Retinal pigment epithelial cell (primary cell): ENCODE results near the gene CREG2.
A peak's percentile ranks its signal among the peaks of the same experiment; 100 is the strongest.

ENCODE experiments used
- DNase-seq: peaks from one replicate; pipeline ENCODE4 v3.0.0-alpha.2; 2010; ENCODE audit warnings: low read depth
- H3K4me3 ChIP-seq: 2 replicates; pipeline ENCODE4 v1.5.1; 2011; ENCODE audit warnings: mild to moderate bottlenecking, low read length, control low read depth, moderate library complexity
- TF ChIP-seq, protein P1 (sequence below): conservative IDR thresholded peaks from 2 replicates; pipeline ENCODE4 v1.5.1; 2011; ENCODE audit warnings: low read depth, low read length, control low read depth, inconsistent platforms

CREG2 gene, protein sequence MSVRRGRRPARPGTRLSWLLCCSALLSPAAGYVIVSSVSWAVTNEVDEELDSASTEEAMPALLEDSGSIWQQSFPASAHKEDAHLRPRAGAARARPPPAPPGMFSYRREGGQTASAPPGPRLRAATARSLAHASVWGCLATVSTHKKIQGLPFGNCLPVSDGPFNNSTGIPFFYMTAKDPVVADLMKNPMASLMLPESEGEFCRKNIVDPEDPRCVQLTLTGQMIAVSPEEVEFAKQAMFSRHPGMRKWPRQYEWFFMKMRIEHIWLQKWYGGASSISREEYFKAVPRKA

DNA sequence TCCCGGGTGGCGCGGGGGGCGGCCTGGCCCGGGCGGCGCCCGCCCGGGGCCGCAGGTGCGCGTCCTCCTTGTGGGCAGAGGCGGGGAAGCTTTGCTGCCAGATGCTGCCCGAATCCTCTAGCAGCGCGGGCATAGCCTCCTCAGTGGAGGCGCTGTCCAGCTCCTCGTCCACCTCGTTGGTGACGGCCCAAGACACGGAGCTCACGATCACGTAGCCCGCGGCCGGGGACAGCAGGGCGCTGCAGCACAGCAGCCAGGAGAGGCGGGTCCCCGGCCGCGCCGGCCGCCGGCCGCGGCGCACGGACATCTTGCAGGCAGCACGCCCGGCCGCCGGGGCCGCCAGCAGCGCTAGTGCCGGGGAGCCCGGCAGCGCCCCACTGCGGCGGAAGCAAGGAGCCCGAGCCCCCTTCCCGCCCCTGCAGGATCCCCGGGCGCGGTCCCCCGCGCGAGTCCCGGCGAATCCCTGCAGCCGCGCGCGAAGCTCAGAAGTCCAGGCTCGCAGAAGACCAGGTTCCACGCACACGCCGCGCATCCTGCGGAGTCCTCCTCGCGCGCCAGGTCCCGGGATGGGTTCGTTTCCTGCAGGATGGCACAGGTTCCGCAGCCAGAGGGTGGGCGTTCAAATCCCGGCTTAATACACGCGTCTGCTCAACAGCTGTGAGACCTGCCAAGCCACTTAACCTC, at the start of gene CREG2:
TSS of gene CREG2 (minus strand) at position 353 of the 684 bp plus-strand sequence. CDS start at position 307, 46 bp downstream.
- DNase-seq = peak; percentile 14
- TF ChIP-seq, protein P1, sequence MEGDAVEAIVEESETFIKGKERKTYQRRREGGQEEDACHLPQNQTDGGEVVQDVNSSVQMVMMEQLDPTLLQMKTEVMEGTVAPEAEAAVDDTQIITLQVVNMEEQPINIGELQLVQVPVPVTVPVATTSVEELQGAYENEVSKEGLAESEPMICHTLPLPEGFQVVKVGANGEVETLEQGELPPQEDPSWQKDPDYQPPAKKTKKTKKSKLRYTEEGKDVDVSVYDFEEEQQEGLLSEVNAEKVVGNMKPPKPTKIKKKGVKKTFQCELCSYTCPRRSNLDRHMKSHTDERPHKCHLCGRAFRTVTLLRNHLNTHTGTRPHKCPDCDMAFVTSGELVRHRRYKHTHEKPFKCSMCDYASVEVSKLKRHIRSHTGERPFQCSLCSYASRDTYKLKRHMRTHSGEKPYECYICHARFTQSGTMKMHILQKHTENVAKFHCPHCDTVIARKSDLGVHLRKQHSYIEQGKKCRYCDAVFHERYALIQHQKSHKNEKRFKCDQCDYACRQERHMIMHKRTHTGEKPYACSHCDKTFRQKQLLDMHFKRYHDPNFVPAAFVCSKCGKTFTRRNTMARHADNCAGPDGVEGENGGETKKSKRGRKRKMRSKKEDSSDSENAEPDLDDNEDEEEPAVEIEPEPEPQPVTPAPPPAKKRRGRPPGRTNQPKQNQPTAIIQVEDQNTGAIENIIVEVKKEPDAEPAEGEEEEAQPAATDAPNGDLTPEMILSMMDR = peak; percentile 58
- peak within 1 kb of the TSS; percentile 53 for H3K4me3 ChIP-seq

DNA sequence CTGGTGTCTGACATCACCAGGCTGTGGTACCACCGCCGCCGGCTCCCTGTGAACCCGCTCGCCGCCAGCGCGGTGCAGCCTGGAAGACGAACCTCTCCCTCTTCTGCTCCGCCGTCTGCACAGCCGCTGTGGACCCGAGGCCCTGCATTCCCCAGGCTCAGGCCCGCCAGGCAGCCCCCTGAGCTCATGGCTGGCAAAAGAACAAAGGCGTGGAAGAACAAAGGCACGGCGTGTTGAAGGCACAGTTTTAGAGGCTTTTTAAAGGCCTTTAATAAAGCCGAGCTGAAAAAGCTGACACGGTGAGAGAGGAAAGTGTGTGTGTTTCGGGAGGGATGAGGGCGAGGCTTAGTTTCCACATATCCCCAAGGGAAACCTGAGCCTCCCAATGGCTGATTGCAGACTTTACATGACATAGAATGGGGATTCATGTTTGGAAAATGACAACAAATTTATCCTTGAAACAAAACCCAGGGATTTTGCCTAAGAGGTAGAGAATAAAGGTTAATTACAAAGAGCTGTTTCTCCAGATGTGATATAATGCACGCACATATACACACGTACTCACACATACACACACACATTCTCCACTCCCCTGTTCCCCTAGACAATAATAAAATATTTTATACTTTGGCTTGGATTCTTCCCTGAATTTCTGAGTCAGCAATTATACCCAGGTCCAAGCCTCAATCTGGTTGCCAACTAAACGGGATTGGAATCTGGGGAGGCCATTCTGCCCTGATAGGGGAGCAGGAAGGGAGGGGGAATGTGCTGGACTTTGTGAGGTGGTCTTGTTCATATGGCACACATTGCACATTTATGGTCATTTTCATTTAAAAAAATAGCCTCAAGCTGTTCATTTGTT, 47.9 kb upstream of the CREG2 start:
- H3K4me3 ChIP-seq = peak overlapping the region; percentile 9
- no peak for DNase-seq
- TF ChIP-seq, protein P1 = no peak

DNA sequence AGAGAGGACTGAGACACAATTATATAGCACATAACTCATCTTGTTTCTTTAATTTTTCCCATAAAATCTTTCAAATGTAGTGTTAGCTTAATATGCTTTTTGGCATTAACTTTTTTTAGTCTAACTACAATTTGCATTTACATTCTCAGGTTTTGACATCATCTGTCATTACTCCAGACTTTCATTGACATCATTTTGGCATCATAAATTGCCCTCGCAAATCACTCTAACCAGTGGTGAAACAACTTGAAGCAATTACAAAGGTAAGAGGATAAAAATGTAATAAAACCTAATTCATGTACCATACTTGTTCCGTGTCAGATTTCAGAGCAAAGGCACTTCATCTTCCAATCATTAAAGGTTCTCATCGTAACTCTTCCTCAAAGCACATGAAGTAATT, 46.2 kb upstream of the CREG2 start:
- no peak for DNase-seq
- TF ChIP-seq, protein P1 = no peak

DNA sequence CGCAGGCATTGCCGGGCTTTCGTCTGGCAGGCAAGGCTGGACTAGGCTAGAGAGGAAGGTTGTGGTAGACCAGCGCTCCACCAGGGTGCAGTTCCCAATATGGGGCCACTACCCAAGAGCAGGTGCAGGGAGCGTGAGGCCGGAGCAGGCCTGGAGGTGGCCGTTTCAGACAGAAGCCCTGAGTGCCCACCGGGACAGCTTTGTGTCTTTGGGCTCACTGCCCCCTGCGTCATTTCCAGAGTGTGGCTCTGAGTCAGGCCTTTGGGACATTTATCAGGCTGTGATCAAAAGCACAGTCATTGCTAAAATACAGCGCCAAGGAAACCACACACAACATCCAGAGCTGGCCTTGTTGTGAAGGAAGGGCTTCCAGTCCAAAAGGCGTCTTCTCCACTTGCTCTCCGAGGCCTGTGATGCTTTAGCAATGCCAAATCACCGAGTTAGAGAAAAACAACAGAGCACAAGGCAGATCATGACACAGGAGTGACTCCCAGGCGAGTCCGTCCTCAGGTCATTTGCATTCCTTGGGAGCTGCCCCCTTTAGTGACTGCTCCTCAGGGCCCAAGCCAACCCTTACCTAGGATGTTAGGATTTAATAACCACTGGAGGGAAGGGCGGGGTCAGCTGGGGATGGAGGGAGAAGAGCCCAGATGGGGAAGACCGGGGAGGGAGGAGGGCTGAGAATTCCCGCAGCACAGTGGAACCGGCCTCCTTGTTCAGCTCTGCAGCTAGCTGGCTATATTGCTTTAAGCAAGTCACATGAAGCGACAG, 45.3 kb upstream of the CREG2 start:
- TF ChIP-seq, protein P1 = no peak
- no peak for DNase-seq
- no peak overlapping the region for H3K4me3 ChIP-seq

More for the DNA sequence above, 46.2 kb upstream of the CREG2 start:
- no peak overlapping the region for H3K4me3 ChIP-seq

DNA sequence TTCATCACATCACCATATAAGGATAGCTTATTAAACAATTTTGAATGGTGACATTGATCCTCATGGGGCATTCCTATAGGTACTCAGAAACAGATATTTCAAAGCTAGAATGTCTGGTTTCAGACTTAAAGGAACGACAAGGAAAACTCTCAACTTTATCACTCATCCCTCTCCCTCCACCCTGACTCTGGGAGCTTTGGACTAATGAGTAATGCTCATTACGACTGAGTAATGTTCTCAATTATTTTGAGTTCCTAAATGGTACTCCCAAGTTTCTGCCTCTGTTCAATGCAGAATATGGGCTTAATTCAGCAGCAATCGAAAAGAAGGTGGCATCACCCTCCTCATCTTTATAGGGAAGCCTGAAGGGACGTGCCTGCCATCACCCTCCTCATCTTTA, 44.2 kb upstream of the CREG2 start:
- DNase-seq = no peak
- TF ChIP-seq, protein P1 = no peak
- no peak overlapping the region for H3K4me3 ChIP-seq

DNA sequence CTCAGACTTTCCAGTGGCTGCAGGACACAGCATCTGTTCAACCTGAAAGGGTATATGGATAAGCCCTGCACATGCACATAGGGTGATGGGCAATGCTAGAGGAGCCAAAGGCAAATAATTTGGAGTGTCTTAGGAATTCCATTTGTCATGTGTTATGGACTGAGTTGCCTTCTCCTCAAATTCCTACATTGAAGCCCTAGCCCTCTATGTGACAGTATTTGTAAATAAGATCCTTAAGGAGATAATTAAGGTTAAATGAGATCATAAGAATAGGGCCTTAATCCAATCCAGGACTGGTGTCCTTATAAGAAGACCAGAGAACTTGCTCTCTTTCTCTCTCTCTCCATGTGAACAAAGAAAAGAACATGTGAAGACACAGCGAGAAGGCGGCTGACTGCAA, 42.9 kb upstream of the CREG2 start:
- TF ChIP-seq, protein P1 = no peak
- H3K4me3 ChIP-seq = no peak overlapping the region
- no peak for DNase-seq
